ENCODE data around the gene MVB12A. TPM values are rescaled to one million over a fixed set of nuclear protein-coding genes. Genes with fewer than 3 reads are reported as not detected.

The MVB12A gene
- total and polyA plus RNA-seq, 9 of the 15 experiments (the other 6 are each of a cell fraction or from before 2014, with no cell fraction given) = 1.2 to 46.2 (median 22.4) TPM

DNA sequence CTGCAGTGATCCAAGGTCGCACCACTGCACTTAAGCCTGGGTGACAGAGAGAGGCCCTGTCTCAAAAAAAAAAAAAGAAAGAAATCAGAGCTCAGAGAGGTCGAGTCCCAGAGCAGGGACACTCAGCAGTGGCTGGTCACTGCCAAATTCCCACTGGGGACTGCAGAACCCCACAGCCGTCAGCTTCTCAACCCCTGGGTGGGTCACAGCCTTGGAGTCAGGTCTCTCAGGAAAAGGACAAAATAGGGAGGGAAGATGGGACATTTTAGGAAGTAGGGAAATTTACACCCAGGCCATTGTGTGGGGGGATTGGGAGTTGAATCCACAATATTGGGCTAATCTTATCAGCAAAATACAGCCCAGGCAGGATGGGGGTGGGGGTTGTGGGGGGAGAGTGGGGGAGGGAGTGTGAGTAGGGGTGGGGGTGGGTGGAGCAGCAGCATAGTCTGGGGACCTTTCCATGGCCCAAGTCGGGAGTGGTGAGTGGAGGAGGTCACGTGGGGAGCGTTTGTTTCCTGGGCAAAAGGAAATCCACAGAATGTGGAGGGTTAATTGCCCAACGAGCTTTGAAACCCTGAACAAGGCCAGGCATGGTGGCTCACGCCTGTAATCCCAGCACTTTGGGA is 20.8 kb upstream of the MVB12A start (continued):
- TF ChIP-seq, protein P1, sequence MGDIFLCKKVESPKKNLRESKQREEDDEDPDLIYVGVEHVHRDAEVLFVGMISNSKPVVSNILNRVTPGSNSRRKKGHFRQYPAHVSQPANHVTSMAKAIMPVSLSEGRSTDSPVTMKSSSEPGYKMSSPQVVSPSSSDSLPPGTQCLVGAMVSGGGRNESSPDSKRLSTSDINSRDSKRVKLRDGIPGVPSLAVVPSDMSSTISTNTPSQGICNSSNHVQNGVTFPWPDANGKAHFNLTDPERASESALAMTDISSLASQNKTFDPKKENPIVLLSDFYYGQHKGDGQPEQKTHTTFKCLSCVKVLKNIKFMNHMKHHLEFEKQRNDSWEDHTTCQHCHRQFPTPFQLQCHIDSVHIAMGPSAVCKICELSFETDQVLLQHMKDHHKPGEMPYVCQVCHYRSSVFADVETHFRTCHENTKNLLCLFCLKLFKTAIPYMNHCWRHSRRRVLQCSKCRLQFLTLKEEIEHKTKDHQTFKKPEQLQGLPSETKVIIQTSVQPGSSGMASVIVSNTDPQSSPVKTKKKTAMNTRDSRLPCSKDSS (IDR thresholded peaks at IDR 0.05; ENCODE audit: low read depth, partially characterized antibody) = no peak
- TF ChIP-seq ZNF239 (CRISPR knock-in tag; IDR thresholded peaks at IDR 0.05) (no peak), ELF1 (tag; IDR thresholded peaks at IDR 0.05) (no peak), LARP7 (IDR thresholded peaks at IDR 0.05) (no peak), ZNF696 (CRISPR knock-in tag; conservative IDR thresholded peaks at IDR 0.05) (no peak), BRCA1 (IDR thresholded peaks at IDR 0.05) (no peak), BRCA1 (CRISPR knock-in tag; IDR thresholded peaks at IDR 0.05) (no peak), NONO (IDR thresholded peaks at IDR 0.05; ENCODE audit: low read depth in 2 of 2, low read length in 1 of 2) (no peak), CREM (IDR thresholded peaks at IDR 0.05; ENCODE audit: low read depth) (no peak), TFAM (CRISPR knock-in tag; conservative IDR thresholded peaks at IDR 0.05) (no peak), ELF4 (CRISPR knock-in tag; IDR thresholded peaks at IDR 0.05) (no peak), RFX7 (CRISPR knock-in tag; IDR thresholded peaks at IDR 0.05) (no peak), EHMT2 (IDR thresholded peaks at IDR 0.05) (no peak), ZBED1 (IDR thresholded peaks at IDR 0.05) (no peak), ZNF174 (CRISPR knock-in tag; IDR thresholded peaks at IDR 0.05) (no peak), ZKSCAN8 (CRISPR knock-in tag; IDR thresholded peaks at IDR 0.05) (no peak), SRF (CRISPR knock-in tag; IDR thresholded peaks at IDR 0.05) (no peak), ZNF217 (CRISPR knock-in tag; IDR thresholded peaks at IDR 0.05) (no peak)
- TF ChIP-seq, protein P2, sequence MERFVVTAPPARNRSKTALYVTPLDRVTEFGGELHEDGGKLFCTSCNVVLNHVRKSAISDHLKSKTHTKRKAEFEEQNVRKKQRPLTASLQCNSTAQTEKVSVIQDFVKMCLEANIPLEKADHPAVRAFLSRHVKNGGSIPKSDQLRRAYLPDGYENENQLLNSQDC (CRISPR knock-in tag; IDR thresholded peaks at IDR 0.05) = no peak
- TF ChIP-seq, protein P3, sequence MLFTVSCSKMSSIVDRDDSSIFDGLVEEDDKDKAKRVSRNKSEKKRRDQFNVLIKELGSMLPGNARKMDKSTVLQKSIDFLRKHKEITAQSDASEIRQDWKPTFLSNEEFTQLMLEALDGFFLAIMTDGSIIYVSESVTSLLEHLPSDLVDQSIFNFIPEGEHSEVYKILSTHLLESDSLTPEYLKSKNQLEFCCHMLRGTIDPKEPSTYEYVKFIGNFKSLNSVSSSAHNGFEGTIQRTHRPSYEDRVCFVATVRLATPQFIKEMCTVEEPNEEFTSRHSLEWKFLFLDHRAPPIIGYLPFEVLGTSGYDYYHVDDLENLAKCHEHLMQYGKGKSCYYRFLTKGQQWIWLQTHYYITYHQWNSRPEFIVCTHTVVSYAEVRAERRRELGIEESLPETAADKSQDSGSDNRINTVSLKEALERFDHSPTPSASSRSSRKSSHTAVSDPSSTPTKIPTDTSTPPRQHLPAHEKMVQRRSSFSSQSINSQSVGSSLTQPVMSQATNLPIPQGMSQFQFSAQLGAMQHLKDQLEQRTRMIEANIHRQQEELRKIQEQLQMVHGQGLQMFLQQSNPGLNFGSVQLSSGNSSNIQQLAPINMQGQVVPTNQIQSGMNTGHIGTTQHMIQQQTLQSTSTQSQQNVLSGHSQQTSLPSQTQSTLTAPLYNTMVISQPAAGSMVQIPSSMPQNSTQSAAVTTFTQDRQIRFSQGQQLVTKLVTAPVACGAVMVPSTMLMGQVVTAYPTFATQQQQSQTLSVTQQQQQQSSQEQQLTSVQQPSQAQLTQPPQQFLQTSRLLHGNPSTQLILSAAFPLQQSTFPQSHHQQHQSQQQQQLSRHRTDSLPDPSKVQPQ (CRISPR knock-in tag; IDR thresholded peaks at IDR 0.05; ENCODE audit: borderline replicate concordance) = no peak
- TF ChIP-seq, protein P4, sequence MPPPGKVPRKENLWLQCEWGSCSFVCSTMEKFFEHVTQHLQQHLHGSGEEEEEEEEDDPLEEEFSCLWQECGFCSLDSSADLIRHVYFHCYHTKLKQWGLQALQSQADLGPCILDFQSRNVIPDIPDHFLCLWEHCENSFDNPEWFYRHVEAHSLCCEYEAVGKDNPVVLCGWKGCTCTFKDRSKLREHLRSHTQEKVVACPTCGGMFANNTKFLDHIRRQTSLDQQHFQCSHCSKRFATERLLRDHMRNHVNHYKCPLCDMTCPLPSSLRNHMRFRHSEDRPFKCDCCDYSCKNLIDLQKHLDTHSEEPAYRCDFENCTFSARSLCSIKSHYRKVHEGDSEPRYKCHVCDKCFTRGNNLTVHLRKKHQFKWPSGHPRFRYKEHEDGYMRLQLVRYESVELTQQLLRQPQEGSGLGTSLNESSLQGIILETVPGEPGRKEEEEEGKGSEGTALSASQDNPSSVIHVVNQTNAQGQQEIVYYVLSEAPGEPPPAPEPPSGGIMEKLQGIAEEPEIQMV (tag; conservative IDR thresholded peaks at IDR 0.05; ENCODE audit: low read depth) = no peak
- TF ChIP-seq, protein P5, sequence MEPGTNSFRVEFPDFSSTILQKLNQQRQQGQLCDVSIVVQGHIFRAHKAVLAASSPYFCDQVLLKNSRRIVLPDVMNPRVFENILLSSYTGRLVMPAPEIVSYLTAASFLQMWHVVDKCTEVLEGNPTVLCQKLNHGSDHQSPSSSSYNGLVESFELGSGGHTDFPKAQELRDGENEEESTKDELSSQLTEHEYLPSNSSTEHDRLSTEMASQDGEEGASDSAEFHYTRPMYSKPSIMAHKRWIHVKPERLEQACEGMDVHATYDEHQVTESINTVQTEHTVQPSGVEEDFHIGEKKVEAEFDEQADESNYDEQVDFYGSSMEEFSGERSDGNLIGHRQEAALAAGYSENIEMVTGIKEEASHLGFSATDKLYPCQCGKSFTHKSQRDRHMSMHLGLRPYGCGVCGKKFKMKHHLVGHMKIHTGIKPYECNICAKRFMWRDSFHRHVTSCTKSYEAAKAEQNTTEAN (CRISPR knock-in tag; IDR thresholded peaks at IDR 0.05) = no peak
